HG02852 (cell line): ENCODE data around the gene OR51B4.
A peak's percentile ranks its signal among the peaks of the same experiment; 100 is the strongest.
"Not testable (repeated sequence)": the region's sequence is repeated elsewhere in the genome, so short reads cannot be mapped to it uniquely, and the experiment has no call there.

Source experiments
- ATAC-seq: cut with Tn5 transposase; IDR thresholded peaks from one replicate; pipeline ENCODE4 v1.9.1; 2021; ENCODE audit warnings: mild to moderate bottlenecking, moderate library complexity; ENCODE audit not compliant: unreplicated experiment

OR51B4 gene

GRCh38 chr11:5297721-5298323 is 3.9 kb downstream of the OR51B4 start:
- no peak for ATAC-seq

GRCh38 chr11:5294342-5294995 is 7.3 kb downstream of the OR51B4 start:
- ATAC-seq, result not testable (repeated sequence)

GRCh38 chr11:5293028-5293427 is 8.7 kb downstream of the OR51B4 start:
- no peak for ATAC-seq

- peak; percentile 94 for ATAC-seq
Measured at GRCh38 chr11:5291207-5291838, 10.4 kb downstream of the OR51B4 start.

- ATAC-seq, result no peak
Measured at GRCh38 chr11:5290106-5290505, 11.6 kb downstream of the OR51B4 start.

GRCh38 chr11:5289696-5290095 is 12.1 kb downstream of the OR51B4 start:
- ATAC-seq, result no peak

GRCh38 chr11:5288906-5289550 is 12.7 kb downstream of the OR51B4 start:
- ATAC-seq, result no peak

- no peak for ATAC-seq
Measured at GRCh38 chr11:5288108-5288905, 13.4 kb downstream of the OR51B4 start.

- ATAC-seq, result no peak
Measured at GRCh38 chr11:5286901-5287300, 14.8 kb downstream of the OR51B4 start.

- ATAC-seq, result no peak
Measured at GRCh38 chr11:5286351-5286750, 15.4 kb downstream of the OR51B4 start.

- no peak for ATAC-seq
Measured at GRCh38 chr11:5285703-5286340, 15.9 kb downstream of the OR51B4 start.

- no peak for ATAC-seq
Measured at GRCh38 chr11:5284637-5285036, 17.1 kb downstream of the OR51B4 start.

- ATAC-seq, result no peak
Measured at GRCh38 chr11:5283882-5284281, 17.9 kb downstream of the OR51B4 start.

GRCh38 chr11:5283086-5283485 is 18.7 kb downstream of the OR51B4 start:
- no peak for ATAC-seq

GRCh38 chr11:5282628-5283027 is 19.1 kb downstream of the OR51B4 start:
- no peak for ATAC-seq

GRCh38 chr11:5281596-5281995 is 20.1 kb downstream of the OR51B4 start:
- no peak for ATAC-seq

GRCh38 chr11:5280582-5281102 is 21.1 kb downstream of the OR51B4 start:
- peak; percentile 91 for ATAC-seq

GRCh38 chr11:5279471-5280090 is 22.2 kb downstream of the OR51B4 start:
- no peak for ATAC-seq

GRCh38 chr11:5277807-5278382 is 23.9 kb downstream of the OR51B4 start:
- peak; percentile 43 for ATAC-seq
